ENCODE measurements around the gene HDAC9.
"Not testable (repeated sequence)": the region's sequence is repeated elsewhere in the genome, so short reads cannot be mapped to it uniquely, and the experiment has no call there.

HDAC9 gene

DNA sequence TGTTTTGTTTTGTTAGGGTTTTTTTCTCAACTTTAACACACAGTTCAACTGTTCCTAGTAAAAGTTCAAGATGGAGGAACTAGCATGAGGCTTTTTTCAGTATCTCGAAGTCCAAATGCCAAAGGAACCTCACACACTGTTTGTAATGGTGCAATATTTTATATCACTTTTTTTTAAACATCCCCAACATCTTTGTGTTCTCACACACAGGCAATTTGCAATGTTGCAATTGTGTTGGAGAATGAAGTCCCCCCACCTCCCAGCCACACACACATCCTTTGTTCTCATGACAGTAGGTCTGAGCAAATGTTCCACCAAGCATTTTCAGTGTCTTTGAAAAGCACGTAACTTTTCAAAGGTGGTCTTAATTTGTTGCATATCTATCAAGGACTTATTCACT, 501.0 kb downstream of the HDAC9 start:
- DNase-seq (ENCODE audit: low read depth in 2 of 2, low spot score in 1 of 2): no peak

DNA sequence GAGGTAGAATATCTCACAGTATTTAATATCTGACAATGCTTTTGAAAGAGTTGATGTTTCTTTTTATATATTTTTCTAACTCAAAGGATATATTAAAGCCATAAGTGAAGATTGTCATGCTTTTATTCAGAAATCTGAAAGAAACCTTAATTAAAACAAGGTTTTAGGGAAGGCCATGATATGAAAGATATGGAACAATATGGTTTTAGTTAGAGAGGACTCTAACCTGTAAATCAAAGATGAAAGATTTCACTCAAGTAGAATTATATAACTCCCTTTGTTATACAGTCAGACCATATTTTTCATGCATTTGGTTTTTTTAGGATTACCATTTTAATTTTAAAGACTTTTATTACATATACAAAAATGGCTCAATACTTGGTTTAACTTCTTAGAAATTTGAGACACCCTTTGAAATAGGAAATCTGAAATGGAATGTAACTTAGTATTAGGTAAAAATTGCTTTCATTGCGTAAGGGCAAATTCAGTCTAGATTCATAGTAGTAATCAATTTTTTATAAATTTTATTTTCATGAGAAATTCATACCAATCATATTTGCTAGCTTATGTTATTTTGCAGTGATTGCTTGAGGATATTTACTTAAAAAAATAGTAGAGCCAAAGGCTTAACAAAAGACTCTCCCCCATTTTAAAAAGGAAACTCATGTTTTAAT, 502.1 kb downstream of the HDAC9 start:
- DNase-seq (ENCODE audit: low read depth in 2 of 2, low spot score in 1 of 2): no peak

DNA sequence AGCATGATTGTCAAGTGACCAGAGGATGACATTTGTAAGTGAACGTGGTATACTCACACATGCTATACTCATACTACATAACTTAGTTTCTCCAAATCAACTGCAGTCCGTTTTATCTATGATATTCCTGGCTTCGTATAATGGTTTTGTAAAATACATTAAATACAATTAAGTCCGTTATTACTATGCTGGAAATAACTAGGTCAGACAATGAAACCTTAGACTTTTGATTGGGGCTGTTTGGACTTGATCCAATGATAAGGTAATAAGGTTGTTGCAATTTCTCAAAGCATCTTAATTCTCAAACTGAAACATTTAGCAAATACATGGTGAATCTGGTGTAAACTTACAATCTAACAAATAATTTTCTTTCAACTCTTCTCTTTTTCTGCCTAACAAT, 504.9 kb downstream of the HDAC9 start:
- no peak for DNase-seq (ENCODE audit: low read depth in 2 of 2, low spot score in 1 of 2)

DNA sequence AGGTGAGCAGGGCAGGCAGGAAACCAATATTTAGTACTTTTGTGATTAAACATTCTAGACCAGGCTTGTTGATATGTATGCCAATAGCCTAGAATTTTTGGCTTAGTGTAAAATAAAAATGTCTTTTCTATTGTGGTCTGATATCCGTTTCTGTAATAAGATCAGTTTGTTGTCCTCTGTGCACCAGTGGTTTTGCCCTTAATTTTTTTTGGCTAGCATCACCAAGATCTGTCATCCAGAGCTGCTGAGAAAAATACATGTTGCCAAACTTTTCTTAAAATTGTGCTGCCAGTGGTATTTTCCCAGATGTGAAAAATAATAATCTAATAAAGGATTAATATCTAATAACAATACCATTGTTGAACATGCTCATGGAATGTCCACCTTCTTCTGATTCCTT, 506.3 kb downstream of the HDAC9 start:
- no peak for DNase-seq (ENCODE audit: low read depth in 2 of 2, low spot score in 1 of 2)

DNA sequence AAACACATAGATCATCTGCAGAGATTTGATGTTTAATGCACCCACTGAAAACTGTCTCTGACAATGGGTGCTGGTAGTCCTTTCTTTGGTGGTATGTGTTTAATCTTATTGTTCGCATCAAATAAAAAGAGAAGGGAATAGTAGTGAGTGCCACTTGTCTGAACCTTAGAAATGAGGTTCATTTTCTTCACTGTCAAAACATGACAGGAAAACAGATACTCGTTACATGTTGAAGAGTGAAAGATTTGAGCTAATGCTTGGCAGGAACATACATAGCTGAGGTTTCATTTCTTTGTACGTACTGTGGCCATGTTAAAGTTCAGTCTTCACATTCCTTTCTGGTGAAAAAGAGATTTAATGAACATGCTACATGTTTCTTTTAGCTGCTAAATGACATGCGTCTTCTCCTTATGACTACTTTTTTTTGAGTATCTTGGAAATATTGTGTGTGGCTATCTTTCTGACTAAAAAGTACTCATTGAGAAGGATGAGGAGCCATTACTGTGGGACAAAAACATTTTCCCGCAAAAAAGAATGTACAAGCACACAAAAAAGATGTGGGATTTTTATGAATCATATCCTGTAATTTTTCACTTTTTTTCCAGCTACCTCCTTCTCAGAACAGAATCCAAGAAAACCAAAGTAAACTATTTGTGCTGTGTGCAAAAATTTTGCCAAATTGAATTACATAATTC, 513.8 kb downstream of the HDAC9 start:
- no peak for DNase-seq (ENCODE audit: low read depth in 2 of 2, low spot score in 1 of 2)

DNA sequence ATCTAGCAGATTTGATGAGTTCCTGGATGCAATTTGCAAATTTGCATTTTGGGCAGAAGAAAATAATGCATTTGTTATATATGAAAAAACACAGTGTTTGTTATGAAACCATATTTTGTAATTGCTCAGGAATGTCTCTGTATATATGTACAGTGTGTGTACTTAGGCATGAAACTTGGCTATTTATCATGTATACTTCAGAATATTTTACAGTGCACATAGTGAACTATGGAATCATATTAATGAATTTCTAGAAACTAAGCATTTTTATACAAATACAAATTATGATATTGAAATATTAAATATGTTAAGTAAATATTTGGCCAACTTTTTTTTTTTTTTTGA, 514.4 kb downstream of the HDAC9 start:
- DNase-seq (ENCODE audit: low read depth in 2 of 2, low spot score in 1 of 2): no peak

DNA sequence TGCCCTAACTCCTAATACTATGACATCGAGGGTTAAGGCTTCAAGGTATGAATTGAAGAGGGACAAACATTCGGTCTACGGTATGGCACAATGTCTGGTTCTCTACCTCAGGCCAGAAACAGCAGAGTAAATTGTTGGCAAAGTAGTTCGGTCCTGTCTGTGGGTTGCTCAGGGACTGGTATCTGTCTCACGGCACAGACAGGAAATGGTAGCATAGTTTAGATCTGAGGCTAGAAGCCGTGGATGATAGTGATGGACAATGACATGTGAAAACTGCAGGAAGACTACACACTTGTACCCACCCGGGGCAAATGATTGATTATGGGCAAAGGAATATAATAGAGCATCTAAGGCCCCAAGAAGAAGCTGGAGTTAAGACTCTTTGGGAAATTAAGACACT, 515.7 kb downstream of the HDAC9 start:
- DNase-seq (ENCODE audit: low read depth in 2 of 2, low spot score in 1 of 2): no peak

DNA sequence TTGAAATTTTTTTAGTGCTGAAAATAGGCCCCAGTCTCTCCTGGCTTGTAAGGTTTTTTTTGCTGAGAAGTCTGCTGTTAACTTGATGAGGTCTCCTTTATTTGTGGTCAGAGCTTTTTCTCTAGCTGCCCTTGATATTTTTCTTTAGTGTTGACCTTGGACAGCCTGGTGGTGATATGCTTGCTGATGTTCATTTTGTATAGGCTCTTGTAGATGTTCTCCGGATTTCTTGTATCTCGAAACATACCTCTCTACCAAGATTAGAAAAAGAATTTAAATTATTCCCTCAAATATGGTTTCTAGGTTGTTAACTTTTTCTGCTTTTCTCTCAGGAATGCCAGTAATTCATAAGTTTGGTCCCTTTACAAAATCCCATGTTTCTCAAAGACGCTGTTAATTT, 519.5 kb downstream of the HDAC9 start:
- no peak for DNase-seq (ENCODE audit: low read depth in 2 of 2, low spot score in 1 of 2)

DNA sequence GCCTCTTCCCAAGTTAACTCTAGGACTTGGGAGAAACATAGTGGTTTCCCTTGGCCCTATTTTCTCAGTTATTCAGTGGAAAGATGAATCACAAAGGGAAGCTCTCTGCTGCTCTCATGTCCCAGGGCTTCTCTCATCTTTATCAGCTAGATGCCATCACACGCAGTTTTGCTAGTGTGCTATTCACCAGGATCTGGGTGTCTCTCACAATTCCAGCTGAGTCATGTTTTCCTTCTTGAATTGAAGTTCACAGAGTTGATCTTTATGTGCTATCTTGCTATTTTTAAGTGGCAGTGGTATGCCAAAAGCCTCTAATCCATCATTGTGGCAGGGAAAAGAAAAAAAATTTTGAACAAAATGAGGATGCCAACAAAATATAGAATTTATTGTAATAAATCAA, 520.6 kb downstream of the HDAC9 start:
- no peak for DNase-seq (ENCODE audit: low read depth in 2 of 2, low spot score in 1 of 2)

DNA sequence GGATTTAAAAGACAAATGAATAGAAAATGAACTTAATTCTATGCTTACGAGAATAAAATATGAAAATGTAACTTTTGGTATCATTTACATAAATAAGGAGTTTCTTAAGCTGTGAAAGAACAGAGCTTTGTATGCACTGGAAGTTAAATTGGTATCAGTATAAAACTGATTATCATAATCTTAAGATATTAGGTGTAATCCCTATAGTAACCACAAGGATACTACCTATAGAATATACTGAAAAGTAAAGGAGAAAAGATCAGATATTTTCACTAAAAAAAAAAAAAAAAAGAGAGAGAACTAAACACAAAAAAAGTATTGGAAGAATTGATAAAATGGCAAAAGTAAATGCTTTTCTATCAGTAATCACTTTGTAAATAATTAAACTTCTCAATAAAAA, 521.8 kb downstream of the HDAC9 start:
- no peak for DNase-seq (ENCODE audit: low read depth in 2 of 2, low spot score in 1 of 2)

DNA sequence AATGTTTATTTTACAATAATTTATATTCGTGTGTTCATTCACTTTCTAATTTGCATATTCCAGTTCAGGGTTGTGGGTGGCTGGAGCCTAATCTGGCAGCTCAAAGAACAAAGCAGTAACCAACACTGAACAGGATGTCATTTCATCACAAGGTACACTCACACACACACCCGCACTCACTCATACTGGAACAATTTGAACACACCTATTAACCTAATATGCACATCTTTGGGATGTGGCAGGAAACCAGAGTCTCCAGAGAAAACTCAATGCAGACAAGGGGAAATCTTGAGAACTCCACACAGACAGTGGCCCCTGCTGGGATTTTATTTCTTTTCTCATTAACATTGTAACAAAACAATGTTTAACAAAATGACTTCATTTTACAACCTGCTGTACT, 524.5 kb downstream of the HDAC9 start:
- DNase-seq (ENCODE audit: low read depth in 2 of 2, low spot score in 1 of 2): no peak

DNA sequence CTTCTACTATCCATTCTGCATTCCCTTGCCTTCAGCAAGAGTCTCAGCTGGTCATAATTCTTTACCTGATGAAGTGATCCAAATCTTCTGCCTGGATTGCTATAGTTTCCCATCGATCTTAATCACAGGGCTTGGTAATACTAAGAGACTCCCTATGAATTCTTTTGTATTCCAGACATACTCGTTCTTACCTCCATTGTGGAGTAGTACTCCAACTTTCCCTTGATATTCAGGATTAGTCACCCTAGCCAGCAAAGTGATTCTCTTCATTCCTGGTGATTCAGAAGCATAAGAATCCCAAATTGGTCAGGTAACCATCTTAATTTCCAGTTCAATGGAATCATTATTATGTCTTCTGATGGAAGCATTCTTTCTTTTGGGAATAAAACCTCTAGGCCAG, 525.2 kb downstream of the HDAC9 start:
- no peak for DNase-seq (ENCODE audit: low read depth in 2 of 2, low spot score in 1 of 2)

DNA sequence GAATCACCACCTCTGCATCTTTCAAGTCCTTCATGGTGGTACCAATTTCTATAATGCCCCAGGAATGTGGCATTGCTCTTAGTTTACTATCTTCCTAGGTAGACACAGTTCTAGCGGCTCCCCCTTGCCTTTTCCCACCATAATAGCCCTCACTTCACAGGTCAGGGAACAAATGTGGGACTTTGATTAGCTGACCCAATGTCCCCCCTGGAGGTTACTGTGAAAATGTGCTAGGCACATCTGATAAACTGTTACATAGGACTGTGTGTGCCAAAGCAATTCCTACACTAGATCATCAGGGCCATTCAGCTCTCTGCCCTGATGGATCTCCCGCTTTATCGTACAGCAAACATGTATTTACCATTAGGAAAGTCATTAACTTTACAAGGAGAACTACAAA, 527.9 kb downstream of the HDAC9 start:
- no peak for DNase-seq (ENCODE audit: low read depth in 2 of 2, low spot score in 1 of 2)

DNA sequence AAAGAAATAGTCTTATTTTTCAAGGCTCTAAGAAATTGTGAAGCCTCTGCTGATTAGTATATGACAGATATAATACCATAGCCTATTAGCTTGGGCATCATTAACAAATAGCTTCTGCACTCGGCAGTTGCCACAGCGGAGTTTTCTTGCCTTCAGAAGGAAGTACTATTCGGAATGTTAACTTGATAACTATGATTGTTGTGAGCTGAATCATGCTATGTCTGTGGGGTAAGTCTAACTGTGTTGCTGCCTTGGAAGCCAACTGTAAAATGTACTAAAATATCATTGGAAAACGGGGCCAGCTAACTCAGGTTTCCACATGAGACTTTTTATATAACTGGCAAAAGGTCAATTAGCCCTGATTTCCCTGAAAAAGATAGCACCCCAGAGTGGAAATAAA, 528.7 kb downstream of the HDAC9 start:
- DNase-seq (ENCODE audit: low read depth in 2 of 2, low spot score in 1 of 2): no peak

DNA sequence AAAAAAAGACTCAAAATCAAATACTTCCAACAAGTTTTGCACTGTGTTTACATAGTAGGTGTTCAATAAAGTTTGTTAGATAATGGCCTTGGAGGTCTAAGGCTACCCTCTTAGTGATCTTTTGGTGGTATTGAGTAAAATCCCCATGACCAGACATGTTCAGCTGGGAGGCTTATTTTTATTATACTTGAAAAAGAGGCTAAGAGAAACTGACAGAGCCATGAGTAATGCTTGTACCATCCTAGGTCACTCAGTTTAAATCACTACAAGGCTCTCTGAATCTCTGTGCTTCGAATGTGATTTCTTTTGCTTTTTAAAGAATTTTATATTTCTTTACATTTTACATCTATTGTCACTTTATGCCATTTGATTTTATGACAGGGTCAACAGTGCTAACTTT, 531.3 kb downstream of the HDAC9 start:
- no peak for DNase-seq (ENCODE audit: low read depth in 2 of 2, low spot score in 1 of 2)

DNA sequence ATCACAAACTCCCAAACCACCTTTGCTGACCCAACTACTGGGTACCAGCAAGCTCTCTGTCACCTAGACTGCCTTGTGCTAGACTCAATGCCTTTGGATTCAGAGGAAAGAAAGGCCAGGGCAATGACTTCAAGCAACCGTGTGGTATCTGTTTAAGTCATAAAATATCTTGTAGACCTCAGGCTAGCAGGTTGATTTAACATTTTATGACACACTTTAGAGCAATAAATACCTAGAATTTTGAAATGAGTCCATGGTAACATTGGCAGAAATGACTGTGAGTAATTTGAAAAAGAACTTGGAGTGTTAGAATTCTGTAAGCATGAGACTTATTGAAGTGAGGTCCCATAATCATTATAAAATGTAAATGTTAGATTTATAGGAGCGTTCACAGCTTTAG, 534.7 kb downstream of the HDAC9 start:
- DNase-seq (ENCODE audit: low read depth in 2 of 2, low spot score in 1 of 2): no peak

DNA sequence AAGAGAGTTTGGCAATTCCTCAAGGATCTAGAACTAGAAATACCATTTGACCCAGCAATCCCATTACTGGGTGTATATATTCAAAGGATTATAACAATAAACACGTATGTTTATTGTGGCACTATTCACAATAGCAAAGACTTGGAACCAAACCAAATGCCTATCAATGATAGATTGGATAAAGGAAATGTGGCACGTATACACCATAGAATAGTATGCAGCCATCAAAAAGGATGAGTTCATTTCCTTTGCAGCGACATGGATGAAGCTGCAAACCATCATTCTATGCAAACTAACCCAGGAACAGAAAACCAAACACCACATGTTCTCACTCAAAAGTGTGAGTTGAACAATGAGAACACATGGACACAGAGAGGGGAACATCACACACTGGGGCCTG, 537.4 kb downstream of the HDAC9 start:
- DNase-seq (ENCODE audit: low read depth in 2 of 2, low spot score in 1 of 2): not testable (repeated sequence)

DNA sequence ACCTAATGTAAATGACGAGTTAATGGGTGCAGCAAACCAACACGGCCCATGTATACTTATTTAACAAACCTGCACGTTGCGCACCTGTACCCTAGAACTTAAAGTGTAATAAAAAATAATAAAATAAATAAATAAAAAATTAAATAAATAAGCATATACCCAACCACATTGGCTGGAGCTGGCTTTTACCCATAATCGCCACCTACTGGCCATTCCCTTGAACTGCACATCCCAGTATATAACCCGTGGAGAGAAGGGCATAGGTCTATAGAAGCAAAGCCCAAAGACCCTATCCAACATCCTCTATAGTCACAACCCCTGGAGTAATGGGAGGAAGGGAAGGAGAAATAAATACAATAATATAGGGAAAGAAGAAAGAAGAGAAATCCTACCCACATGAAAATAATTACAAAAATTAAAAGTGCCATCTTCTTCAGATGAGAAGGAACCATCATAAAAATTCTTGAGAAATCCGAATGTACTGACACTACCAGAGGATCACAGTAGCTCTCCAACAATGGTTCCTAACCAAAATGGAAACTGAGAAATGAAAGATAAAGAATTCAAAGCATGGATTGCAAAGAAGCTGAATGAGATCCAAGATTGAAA, 556.3 kb downstream of the HDAC9 start:
- no peak for DNase-seq (ENCODE audit: low read depth in 2 of 2, low spot score in 1 of 2)

All from stimulated activated CD8-positive, alpha-beta memory T cell treated with anti-CD3 and anti-CD28 coated beads, Interleukin-4, amount 100 ng/mL, for 1 hour (primary cell).